ENCODE data around the gene STIM2.

The STIM2 gene

DNA sequence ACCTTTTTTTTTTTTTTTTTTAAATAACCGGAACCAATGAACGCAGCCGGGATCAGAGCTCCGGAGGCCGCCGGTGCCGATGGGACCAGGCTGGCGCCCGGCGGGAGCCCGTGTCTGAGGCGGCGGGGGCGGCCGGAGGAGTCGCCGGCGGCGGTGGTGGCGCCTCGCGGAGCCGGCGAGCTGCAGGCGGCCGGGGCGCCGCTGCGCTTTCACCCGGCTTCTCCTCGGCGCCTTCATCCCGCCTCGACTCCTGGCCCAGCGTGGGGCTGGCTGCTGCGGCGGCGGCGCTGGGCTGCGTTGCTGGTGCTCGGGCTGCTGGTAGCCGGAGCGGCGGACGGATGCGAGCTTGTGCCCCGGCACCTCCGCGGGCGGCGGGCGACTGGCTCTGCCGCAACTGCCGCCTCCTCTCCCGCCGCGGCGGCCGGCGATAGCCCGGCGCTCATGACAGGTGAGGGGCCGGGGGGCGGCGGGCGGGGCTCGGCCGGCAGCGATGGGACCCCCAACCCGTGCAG, 337 bp downstream of the STIM2 start:
- TF ChIP-seq, protein P1, sequence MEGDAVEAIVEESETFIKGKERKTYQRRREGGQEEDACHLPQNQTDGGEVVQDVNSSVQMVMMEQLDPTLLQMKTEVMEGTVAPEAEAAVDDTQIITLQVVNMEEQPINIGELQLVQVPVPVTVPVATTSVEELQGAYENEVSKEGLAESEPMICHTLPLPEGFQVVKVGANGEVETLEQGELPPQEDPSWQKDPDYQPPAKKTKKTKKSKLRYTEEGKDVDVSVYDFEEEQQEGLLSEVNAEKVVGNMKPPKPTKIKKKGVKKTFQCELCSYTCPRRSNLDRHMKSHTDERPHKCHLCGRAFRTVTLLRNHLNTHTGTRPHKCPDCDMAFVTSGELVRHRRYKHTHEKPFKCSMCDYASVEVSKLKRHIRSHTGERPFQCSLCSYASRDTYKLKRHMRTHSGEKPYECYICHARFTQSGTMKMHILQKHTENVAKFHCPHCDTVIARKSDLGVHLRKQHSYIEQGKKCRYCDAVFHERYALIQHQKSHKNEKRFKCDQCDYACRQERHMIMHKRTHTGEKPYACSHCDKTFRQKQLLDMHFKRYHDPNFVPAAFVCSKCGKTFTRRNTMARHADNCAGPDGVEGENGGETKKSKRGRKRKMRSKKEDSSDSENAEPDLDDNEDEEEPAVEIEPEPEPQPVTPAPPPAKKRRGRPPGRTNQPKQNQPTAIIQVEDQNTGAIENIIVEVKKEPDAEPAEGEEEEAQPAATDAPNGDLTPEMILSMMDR (conservative IDR thresholded peaks at IDR 0.05) = no peak
- peak; percentile 46 for TF ChIP-seq ZFX (IDR thresholded peaks at IDR 0.05)
- H3K27ac ChIP-seq = peak overlapping the region; percentile 72

DNA sequence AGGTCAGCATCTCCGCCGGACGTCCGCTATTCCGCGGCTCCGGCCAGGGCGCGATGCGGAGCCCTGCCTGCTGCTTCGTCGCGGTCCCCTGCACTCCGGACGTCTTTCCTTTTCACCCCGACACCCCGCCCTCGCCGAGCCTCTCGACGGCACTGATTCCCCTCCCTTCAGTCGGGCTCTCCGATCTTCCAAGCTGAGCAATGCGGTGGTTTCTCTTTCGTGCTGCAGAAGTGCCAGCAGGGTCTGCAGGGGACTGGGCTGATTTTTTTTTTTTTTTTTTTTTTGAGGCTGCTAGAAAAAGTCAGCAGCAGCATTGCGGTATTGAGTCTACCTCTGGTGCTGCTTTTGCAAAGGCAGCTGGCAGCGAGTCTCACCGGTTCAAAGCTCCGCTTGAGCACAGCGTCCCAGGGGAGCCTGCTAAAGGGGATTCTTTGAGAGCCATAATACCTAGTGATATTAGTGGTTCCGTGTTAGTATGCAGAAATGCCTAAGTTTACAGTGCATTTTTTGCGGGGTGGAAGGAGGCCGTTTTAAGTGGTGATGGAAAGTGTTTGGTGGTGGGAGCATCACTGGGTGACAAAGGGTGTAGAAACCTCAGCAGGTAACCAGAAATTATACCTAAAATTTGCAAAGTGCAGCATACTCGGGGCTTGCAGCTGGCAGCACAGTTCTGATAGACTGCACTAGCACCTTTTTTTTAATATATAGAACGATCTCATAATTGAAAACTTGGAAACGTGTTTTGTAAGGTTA, 969 bp downstream of the STIM2 start:
- TF ChIP-seq, protein P1 (conservative IDR thresholded peaks at IDR 0.05) = no peak
- TF ChIP-seq ZFX (IDR thresholded peaks at IDR 0.05) = no peak
- H3K27ac ChIP-seq = peak overlapping the region; percentile 72

DNA sequence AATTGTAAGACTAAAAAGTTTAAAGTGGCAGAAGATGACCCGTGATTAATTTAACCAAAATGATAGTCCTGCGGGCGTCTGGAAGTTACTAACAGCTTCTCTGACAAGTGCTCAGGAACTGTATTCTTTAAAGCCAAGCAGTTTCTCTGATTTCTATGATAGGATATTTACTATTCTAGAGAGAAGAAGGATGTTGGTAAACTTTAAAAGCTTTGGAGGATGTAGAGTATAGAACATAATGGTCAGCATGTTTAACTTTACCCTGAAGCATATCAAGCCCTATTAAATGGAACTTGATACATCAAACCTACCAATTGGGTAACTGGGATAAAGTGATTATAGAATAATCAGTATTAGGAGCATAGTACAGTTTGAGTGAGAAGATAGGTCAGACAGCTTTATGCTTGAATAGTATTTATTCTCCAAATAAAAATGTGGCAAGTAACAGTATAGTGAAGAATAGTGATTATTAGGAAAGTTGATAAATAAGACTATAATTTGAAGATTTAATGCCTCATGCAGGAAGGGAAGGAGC, 1.8 kb downstream of the STIM2 start:
- TF ChIP-seq, protein P1 (conservative IDR thresholded peaks at IDR 0.05) = no peak
- TF ChIP-seq ZFX (IDR thresholded peaks at IDR 0.05) = no peak
- no peak overlapping the region for H3K27ac ChIP-seq

DNA sequence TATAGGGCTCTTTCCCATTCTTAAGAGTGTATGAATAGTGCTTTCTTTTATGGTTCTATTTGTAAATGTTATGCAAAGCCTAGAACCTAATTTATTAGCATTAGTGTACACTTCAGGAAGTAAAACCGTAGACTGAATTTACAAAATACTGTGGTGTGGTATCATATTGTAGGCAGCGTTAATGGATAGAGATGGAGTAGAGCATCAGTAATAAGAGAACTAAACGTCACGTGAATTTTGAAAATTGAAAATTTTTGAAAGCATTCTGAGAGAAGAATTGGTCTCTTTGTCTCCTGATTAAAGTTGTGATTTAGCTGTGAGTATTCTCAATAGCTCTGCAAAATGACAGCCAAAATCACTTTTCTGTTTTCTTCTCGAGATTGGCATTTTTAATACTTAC, 2.9 kb downstream of the STIM2 start:
- no peak for TF ChIP-seq ZFX (IDR thresholded peaks at IDR 0.05)
- TF ChIP-seq, protein P1 (conservative IDR thresholded peaks at IDR 0.05) = no peak
- no peak overlapping the region for H3K27ac ChIP-seq

DNA sequence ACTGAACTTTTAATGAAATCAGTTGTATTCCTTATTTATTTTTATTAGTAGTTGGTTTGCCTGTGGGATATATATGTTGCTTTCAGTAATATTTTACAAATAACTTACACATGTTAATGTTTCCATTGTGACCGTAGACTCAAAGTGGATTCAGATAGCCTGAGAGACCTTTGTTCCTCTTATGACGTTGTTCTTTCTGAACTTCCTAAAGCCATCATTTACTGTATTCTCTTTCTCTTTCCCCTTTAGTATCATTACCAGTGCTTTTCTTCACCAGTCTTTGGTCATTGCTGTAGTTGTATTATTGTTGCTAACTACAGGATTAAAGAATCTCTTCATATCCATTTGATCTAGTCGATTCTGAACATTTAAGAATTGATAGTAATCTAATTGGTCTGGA, 4.3 kb downstream of the STIM2 start:
- TF ChIP-seq, protein P1 (conservative IDR thresholded peaks at IDR 0.05) = no peak
- TF ChIP-seq ZFX (IDR thresholded peaks at IDR 0.05) = no peak
- H3K27ac ChIP-seq = no peak overlapping the region

DNA sequence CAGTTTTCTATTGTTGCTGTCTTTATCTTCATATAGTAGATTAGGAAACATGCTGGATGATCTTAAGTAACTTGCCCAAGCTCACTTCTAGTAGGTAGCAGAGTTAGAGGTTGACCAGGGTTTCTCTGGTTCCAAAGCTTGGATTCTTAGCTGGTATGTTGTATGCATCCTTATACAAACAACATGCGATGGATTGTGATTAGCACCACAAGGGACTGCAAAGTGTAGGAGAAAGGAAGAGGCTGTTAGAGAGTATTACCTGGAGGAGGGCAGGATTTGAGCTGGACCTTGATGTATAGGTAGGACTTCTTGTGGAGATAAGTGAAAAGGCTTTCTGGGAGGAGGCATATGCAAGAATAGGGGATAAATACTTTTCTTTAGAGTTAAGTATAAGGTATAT, 5.6 kb downstream of the STIM2 start:
- H3K27ac ChIP-seq = no peak overlapping the region
- TF ChIP-seq, protein P1 (conservative IDR thresholded peaks at IDR 0.05) = no peak
- TF ChIP-seq ZFX (IDR thresholded peaks at IDR 0.05) = no peak

DNA sequence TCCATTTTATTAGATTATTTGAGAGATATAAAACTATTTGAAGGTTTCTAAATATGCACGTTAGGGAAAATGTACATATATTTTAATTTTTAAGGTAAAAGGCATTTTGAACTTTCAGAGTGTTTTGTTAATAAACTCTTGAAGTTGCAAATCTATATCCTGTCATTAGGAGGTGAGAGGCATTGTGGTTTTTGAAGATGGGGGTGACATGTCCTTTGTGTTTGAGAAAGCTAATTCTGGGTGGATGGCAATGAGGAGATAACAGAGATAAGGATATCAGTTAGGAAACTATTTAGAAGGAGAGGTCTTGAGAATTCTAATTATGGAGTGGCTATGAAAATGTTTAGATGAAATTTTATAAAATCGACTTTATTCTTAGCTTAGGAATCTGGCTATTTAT, 6.1 kb downstream of the STIM2 start:
- no peak for TF ChIP-seq ZFX (IDR thresholded peaks at IDR 0.05)
- TF ChIP-seq, protein P1 (conservative IDR thresholded peaks at IDR 0.05) = no peak
- no peak overlapping the region for H3K27ac ChIP-seq

Data from C4-2B (cell line).